ENCODE measurements around the gene JAG1. TPM values are rescaled to one million over a fixed set of nuclear protein-coding genes. Genes with fewer than 3 reads are reported as not detected.

The JAG1 gene
- total RNA-seq, 1 experiment from 2014 or later: 45.2 TPM

DNA sequence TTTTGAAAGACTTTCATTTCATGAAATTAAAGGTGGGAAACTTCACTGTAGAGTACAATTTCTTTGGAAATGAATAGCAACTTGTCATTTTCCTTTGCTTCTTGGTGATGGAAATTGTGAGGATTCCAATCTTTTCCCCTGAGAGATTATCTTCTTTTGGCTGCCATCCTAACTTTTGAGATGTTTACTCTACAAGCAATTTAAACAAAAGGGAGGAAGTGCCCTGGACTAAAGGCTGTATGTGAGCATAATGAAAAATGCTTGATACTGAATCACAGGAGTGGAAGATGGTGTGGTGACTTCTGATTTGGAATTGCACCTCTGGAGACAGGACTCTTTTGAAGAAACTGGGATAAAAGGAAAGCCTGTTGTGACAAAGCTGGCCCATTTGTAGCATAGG lies 43.1 kb upstream of the JAG1 start (continued):
- no peak for TF ChIP-seq PRRX2 (CRISPR knock-in tag; IDR thresholded peaks at IDR 0.05)
- no peak for TF ChIP-seq ZNF396 (CRISPR knock-in tag; IDR thresholded peaks at IDR 0.05; ENCODE audit: borderline replicate concordance)
- no peak for TF ChIP-seq ATF1 (CRISPR knock-in tag; IDR thresholded peaks at IDR 0.05)
- no peak for TF ChIP-seq SP1 (CRISPR knock-in tag; conservative IDR thresholded peaks at IDR 0.05)
- TF ChIP-seq SMAD4 (CRISPR knock-in tag; IDR thresholded peaks at IDR 0.05): no peak
- no peak for TF ChIP-seq MXD4 (CRISPR knock-in tag; IDR thresholded peaks at IDR 0.05; ENCODE audit: borderline replicate concordance)
- TF ChIP-seq, protein P1, sequence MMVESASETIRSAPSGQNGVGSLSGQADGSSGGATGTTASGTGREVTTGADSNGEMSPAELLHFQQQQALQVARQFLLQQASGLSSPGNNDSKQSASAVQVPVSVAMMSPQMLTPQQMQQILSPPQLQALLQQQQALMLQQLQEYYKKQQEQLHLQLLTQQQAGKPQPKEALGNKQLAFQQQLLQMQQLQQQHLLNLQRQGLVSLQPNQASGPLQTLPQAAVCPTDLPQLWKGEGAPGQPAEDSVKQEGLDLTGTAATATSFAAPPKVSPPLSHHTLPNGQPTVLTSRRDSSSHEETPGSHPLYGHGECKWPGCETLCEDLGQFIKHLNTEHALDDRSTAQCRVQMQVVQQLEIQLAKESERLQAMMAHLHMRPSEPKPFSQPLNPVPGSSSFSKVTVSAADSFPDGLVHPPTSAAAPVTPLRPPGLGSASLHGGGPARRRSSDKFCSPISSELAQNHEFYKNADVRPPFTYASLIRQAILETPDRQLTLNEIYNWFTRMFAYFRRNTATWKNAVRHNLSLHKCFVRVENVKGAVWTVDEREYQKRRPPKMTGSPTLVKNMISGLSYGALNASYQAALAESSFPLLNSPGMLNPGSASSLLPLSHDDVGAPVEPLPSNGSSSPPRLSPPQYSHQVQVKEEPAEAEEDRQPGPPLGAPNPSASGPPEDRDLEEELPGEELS (CRISPR knock-in tag; IDR thresholded peaks at IDR 0.05): no peak

DNA sequence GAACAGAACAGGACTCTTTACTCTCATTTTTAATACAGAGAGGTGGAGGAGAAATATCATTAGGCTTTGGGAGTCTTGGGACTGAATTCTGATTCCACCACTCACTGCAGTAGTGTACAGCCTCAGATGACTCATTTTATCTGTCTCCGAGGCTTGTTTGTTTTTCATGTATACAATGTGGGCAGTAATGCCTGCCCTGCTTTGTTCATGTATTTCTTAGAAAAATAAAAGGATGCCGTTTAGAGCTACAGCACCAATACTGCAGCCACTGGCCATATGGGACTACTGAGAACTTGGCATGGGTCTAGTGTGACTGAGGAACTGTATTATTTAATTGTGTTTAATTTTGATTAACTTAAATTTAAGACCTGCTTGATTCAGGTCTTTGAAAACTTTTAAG lies 41.2 kb upstream of the JAG1 start:
- Mint-ChIP-seq H3K4me3 (no peak overlapping the region), H3K4me1 (peaks cover 42% of the 10 kb centered on the region), H3K27ac (no peak overlapping the region), H3K9me3 (no peaks in the 10 kb centered on the region), H3K36me3 (no peaks in the 10 kb centered on the region), H3K27me3 (ENCODE audit: low read depth) (no peaks in the 10 kb centered on the region)
- CTCF ChIA-PET: no interaction called here
- DNase-seq (ENCODE audit: low spot score): no peak
- no peak for TF ChIP-seq IRF2 (CRISPR knock-in tag; IDR thresholded peaks at IDR 0.05; ENCODE audit: borderline replicate concordance, low read depth)
- TF ChIP-seq, protein P2, sequence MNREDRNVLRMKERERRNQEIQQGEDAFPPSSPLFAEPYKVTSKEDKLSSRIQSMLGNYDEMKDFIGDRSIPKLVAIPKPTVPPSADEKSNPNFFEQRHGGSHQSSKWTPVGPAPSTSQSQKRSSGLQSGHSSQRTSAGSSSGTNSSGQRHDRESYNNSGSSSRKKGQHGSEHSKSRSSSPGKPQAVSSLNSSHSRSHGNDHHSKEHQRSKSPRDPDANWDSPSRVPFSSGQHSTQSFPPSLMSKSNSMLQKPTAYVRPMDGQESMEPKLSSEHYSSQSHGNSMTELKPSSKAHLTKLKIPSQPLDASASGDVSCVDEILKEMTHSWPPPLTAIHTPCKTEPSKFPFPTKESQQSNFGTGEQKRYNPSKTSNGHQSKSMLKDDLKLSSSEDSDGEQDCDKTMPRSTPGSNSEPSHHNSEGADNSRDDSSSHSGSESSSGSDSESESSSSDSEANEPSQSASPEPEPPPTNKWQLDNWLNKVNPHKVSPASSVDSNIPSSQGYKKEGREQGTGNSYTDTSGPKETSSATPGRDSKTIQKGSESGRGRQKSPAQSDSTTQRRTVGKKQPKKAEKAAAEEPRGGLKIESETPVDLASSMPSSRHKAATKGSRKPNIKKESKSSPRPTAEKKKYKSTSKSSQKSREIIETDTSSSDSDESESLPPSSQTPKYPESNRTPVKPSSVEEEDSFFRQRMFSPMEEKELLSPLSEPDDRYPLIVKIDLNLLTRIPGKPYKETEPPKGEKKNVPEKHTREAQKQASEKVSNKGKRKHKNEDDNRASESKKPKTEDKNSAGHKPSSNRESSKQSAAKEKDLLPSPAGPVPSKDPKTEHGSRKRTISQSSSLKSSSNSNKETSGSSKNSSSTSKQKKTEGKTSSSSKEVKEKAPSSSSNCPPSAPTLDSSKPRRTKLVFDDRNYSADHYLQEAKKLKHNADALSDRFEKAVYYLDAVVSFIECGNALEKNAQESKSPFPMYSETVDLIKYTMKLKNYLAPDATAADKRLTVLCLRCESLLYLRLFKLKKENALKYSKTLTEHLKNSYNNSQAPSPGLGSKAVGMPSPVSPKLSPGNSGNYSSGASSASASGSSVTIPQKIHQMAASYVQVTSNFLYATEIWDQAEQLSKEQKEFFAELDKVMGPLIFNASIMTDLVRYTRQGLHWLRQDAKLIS (CRISPR knock-in tag; IDR thresholded peaks at IDR 0.05; ENCODE audit: borderline replicate concordance): no peak
- TF ChIP-seq, protein P3, sequence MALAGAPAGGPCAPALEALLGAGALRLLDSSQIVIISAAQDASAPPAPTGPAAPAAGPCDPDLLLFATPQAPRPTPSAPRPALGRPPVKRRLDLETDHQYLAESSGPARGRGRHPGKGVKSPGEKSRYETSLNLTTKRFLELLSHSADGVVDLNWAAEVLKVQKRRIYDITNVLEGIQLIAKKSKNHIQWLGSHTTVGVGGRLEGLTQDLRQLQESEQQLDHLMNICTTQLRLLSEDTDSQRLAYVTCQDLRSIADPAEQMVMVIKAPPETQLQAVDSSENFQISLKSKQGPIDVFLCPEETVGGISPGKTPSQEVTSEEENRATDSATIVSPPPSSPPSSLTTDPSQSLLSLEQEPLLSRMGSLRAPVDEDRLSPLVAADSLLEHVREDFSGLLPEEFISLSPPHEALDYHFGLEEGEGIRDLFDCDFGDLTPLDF (CRISPR knock-in tag; IDR thresholded peaks at IDR 0.05): no peak
- TF ChIP-seq FOXP1 (CRISPR knock-in tag; IDR thresholded peaks at IDR 0.05; ENCODE audit: borderline replicate concordance): no peak
- TF ChIP-seq ZNF416 (CRISPR knock-in tag; IDR thresholded peaks at IDR 0.05): no peak
- no peak for TF ChIP-seq GRHL2 (CRISPR knock-in tag; IDR thresholded peaks at IDR 0.05; ENCODE audit: insufficient replicate concordance, severe bottlenecking)
- TF ChIP-seq, protein P4, sequence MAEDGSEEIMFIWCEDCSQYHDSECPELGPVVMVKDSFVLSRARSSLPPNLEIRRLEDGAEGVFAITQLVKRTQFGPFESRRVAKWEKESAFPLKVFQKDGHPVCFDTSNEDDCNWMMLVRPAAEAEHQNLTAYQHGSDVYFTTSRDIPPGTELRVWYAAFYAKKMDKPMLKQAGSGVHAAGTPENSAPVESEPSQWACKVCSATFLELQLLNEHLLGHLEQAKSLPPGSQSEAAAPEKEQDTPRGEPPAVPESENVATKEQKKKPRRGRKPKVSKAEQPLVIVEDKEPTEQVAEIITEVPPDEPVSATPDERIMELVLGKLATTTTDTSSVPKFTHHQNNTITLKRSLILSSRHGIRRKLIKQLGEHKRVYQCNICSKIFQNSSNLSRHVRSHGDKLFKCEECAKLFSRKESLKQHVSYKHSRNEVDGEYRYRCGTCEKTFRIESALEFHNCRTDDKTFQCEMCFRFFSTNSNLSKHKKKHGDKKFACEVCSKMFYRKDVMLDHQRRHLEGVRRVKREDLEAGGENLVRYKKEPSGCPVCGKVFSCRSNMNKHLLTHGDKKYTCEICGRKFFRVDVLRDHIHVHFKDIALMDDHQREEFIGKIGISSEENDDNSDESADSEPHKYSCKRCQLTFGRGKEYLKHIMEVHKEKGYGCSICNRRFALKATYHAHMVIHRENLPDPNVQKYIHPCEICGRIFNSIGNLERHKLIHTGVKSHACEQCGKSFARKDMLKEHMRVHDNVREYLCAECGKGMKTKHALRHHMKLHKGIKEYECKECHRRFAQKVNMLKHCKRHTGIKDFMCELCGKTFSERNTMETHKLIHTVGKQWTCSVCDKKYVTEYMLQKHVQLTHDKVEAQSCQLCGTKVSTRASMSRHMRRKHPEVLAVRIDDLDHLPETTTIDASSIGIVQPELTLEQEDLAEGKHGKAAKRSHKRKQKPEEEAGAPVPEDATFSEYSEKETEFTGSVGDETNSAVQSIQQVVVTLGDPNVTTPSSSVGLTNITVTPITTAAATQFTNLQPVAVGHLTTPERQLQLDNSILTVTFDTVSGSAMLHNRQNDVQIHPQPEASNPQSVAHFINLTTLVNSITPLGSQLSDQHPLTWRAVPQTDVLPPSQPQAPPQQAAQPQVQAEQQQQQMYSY (CRISPR knock-in tag; IDR thresholded peaks at IDR 0.05): no peak
- TF ChIP-seq, protein P5, sequence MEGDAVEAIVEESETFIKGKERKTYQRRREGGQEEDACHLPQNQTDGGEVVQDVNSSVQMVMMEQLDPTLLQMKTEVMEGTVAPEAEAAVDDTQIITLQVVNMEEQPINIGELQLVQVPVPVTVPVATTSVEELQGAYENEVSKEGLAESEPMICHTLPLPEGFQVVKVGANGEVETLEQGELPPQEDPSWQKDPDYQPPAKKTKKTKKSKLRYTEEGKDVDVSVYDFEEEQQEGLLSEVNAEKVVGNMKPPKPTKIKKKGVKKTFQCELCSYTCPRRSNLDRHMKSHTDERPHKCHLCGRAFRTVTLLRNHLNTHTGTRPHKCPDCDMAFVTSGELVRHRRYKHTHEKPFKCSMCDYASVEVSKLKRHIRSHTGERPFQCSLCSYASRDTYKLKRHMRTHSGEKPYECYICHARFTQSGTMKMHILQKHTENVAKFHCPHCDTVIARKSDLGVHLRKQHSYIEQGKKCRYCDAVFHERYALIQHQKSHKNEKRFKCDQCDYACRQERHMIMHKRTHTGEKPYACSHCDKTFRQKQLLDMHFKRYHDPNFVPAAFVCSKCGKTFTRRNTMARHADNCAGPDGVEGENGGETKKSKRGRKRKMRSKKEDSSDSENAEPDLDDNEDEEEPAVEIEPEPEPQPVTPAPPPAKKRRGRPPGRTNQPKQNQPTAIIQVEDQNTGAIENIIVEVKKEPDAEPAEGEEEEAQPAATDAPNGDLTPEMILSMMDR (IDR thresholded peaks at IDR 0.05): no peak
- TF ChIP-seq, protein P6, sequence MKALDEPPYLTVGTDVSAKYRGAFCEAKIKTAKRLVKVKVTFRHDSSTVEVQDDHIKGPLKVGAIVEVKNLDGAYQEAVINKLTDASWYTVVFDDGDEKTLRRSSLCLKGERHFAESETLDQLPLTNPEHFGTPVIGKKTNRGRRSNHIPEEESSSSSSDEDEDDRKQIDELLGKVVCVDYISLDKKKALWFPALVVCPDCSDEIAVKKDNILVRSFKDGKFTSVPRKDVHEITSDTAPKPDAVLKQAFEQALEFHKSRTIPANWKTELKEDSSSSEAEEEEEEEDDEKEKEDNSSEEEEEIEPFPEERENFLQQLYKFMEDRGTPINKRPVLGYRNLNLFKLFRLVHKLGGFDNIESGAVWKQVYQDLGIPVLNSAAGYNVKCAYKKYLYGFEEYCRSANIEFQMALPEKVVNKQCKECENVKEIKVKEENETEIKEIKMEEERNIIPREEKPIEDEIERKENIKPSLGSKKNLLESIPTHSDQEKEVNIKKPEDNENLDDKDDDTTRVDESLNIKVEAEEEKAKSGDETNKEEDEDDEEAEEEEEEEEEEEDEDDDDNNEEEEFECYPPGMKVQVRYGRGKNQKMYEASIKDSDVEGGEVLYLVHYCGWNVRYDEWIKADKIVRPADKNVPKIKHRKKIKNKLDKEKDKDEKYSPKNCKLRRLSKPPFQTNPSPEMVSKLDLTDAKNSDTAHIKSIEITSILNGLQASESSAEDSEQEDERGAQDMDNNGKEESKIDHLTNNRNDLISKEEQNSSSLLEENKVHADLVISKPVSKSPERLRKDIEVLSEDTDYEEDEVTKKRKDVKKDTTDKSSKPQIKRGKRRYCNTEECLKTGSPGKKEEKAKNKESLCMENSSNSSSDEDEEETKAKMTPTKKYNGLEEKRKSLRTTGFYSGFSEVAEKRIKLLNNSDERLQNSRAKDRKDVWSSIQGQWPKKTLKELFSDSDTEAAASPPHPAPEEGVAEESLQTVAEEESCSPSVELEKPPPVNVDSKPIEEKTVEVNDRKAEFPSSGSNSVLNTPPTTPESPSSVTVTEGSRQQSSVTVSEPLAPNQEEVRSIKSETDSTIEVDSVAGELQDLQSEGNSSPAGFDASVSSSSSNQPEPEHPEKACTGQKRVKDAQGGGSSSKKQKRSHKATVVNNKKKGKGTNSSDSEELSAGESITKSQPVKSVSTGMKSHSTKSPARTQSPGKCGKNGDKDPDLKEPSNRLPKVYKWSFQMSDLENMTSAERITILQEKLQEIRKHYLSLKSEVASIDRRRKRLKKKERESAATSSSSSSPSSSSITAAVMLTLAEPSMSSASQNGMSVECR (CRISPR knock-in tag; IDR thresholded peaks at IDR 0.05; ENCODE audit: borderline replicate concordance): no peak
- TF ChIP-seq CBFB (CRISPR knock-in tag; IDR thresholded peaks at IDR 0.05; ENCODE audit: low read depth): no peak
- TF ChIP-seq, protein P7, sequence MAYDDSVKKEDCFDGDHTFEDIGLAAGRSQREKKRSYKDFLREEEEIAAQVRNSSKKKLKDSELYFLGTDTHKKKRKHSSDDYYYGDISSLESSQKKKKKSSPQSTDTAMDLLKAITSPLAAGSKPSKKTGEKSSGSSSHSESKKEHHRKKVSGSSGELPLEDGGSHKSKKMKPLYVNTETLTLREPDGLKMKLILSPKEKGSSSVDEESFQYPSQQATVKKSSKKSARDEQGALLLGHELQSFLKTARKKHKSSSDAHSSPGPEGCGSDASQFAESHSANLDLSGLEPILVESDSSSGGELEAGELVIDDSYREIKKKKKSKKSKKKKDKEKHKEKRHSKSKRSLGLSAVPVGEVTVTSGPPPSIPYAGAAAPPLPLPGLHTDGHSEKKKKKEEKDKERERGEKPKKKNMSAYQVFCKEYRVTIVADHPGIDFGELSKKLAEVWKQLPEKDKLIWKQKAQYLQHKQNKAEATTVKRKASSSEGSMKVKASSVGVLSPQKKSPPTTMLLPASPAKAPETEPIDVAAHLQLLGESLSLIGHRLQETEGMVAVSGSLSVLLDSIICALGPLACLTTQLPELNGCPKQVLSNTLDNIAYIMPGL (CRISPR knock-in tag; IDR thresholded peaks at IDR 0.05): no peak
- no peak for ATAC-seq
- POLR2A ChIA-PET: interaction anchor here (0.6 kb wide), 1 partner anchor 89 kb away, joined by 8 read pairs; no protein-coding TSS in a partner anchor
